HEK293T (cell line): ENCODE data around the gene PHACTR3.

ENCODE experiments used
- ELF4 ChIP-seq: fragments of 450-650 bp; IDR thresholded peaks from 2 replicates; pipeline ENCODE4 v1.6.1; 2017; ENCODE audit warnings: antibody characterized with exemption
- FOXK2 ChIP-seq: fragments of 450-650 bp; IDR thresholded peaks from 2 replicates; pipeline ENCODE4 v1.6.1; 2016; ENCODE audit warnings: mild to moderate bottlenecking

- no peak for TF ChIP-seq FOXK2
- TF ChIP-seq ELF4 = no peak
These were observed 52.1 kb downstream of the PHACTR3 start for GRCh38 chr20:59656417-59656816.
